ENCODE measurements around the gene HOXD13. TPM values are rescaled to one million over a fixed set of nuclear protein-coding genes. Genes with fewer than 3 reads are reported as not detected.

Gene HOXD13
- total and polyA plus RNA-seq, 2 donors (not counting 1 experiment from before 2014, with no cell fraction given) = not detected

GRCh38 chr2:176090862-176091261 is 1.7 kb upstream of the HOXD13 start:
- Histone ChIP-seq H3K27me3 (ENCODE audit: control insufficient read depth, insufficient read depth, low read length) (peaks cover 84% of the 10 kb centered on the region), H3K4me2 (ENCODE audit: extremely low read depth, insufficient read depth, low read length) (no peak overlapping the region), H4K20me1 (ENCODE audit: control insufficient read depth, extremely low read depth, insufficient read depth, low read length) (no peaks in the 10 kb centered on the region)

GRCh38 chr2:176091329-176092258 is 927 bp upstream of the HOXD13 start:
- H3K36me3 ChIP-seq (ENCODE audit: control insufficient read depth, insufficient read depth, low read length) = no peaks in the 10 kb centered on the region
- no peak overlapping the region for H2AFZ ChIP-seq (ENCODE audit: low read length)
- DNase-seq (ENCODE audit: low read depth in 2 of 2) = no peak
- no peaks in the 10 kb centered on the region for H3K9me3 ChIP-seq (ENCODE audit: control insufficient read depth, insufficient read depth, low read depth, low read length)
- no peaks in the 10 kb centered on the region for H3K79me2 ChIP-seq (ENCODE audit: control insufficient read depth, insufficient read depth, low read length)
- H3K9ac ChIP-seq (ENCODE audit: insufficient read depth, low read length) = no peak overlapping the region
- H3K27ac ChIP-seq (ENCODE audit: insufficient read depth, low read length) = no peak overlapping the region
- no peaks in the 10 kb centered on the region for H3K4me1 ChIP-seq (ENCODE audit: control insufficient read depth, extremely low read depth, insufficient read depth, low read length)
- no peak overlapping the region for H3K4me3 ChIP-seq (replicated peaks in 1 of 4; ENCODE audit: control extremely low read depth in 1 of 4, insufficient read depth in 1 of 4, low read depth in 3 of 4, low read length in 4 of 4)
- no peaks in the 10 kb centered on the region for H4K20me1 ChIP-seq (ENCODE audit: control insufficient read depth, extremely low read depth, insufficient read depth, low read length)
- H3K4me2 ChIP-seq (ENCODE audit: extremely low read depth, insufficient read depth, low read length) = no peak overlapping the region
- peaks cover 81% of the 10 kb centered on the region for H3K27me3 ChIP-seq (ENCODE audit: control insufficient read depth, insufficient read depth, low read length)
- no peak for TF ChIP-seq CTCF (conservative IDR thresholded peaks at IDR 0.05 in 1 of 2, IDR thresholded peaks at IDR 0.05 in 1 of 2; ENCODE audit: low read depth in 1 of 2, low read length in 2 of 2)
- TF ChIP-seq EZH2 (IDR thresholded peaks at IDR 0.05; ENCODE audit: low read length, missing control alignments) = peak; percentile 84

More at GRCh38 chr2:176090862-176091261, 1.7 kb upstream of the HOXD13 start:
- Histone ChIP-seq H3K9me3 (ENCODE audit: control insufficient read depth, insufficient read depth, low read depth, low read length) (no peaks in the 10 kb centered on the region), H3K4me3 (replicated peaks in 1 of 4; ENCODE audit: control extremely low read depth in 1 of 4, insufficient read depth in 1 of 4, low read depth in 3 of 4, low read length in 4 of 4) (no peak overlapping the region), H3K36me3 (ENCODE audit: control insufficient read depth, insufficient read depth, low read length) (no peaks in the 10 kb centered on the region), H3K9ac (ENCODE audit: insufficient read depth, low read length) (no peak overlapping the region), H2AFZ (ENCODE audit: low read length) (no peak overlapping the region), H3K27ac (ENCODE audit: insufficient read depth, low read length) (no peak overlapping the region), H3K79me2 (ENCODE audit: control insufficient read depth, insufficient read depth, low read length) (no peaks in the 10 kb centered on the region), H3K4me1 (ENCODE audit: control insufficient read depth, extremely low read depth, insufficient read depth, low read length) (no peaks in the 10 kb centered on the region)
- peak; percentile 19 for TF ChIP-seq EZH2 (IDR thresholded peaks at IDR 0.05; ENCODE audit: low read length, missing control alignments)
- no peak for TF ChIP-seq CTCF (conservative IDR thresholded peaks at IDR 0.05 in 1 of 2, IDR thresholded peaks at IDR 0.05 in 1 of 2; ENCODE audit: low read depth in 1 of 2, low read length in 2 of 2)
- no peak for DNase-seq (ENCODE audit: low read depth in 2 of 2)

- Histone ChIP-seq H3K79me2 (ENCODE audit: control insufficient read depth, insufficient read depth, low read length) (no peaks in the 10 kb centered on the region), H2AFZ (ENCODE audit: low read length) (no peak overlapping the region), H3K9me3 (ENCODE audit: control insufficient read depth, insufficient read depth, low read depth, low read length) (no peaks in the 10 kb centered on the region), H3K4me1 (ENCODE audit: control insufficient read depth, extremely low read depth, insufficient read depth, low read length) (no peaks in the 10 kb centered on the region), H3K27me3 (ENCODE audit: control insufficient read depth, insufficient read depth, low read length) (peaks cover 84% of the 10 kb centered on the region), H3K4me3 (replicated peaks in 1 of 4; ENCODE audit: control extremely low read depth in 1 of 4, insufficient read depth in 1 of 4, low read depth in 3 of 4, low read length in 4 of 4) (peak overlapping the region in 1 of 4 experiments; percentile 20), H4K20me1 (ENCODE audit: control insufficient read depth, extremely low read depth, insufficient read depth, low read length) (no peaks in the 10 kb centered on the region), H3K27ac (ENCODE audit: insufficient read depth, low read length) (no peak overlapping the region), H3K4me2 (ENCODE audit: extremely low read depth, insufficient read depth, low read length) (no peak overlapping the region), H3K9ac (ENCODE audit: insufficient read depth, low read length) (no peak overlapping the region), H3K36me3 (ENCODE audit: control insufficient read depth, insufficient read depth, low read length) (no peaks in the 10 kb centered on the region)
- TF ChIP-seq EZH2 (IDR thresholded peaks at IDR 0.05; ENCODE audit: low read length, missing control alignments) (peak; percentile 91), CTCF (conservative IDR thresholded peaks at IDR 0.05 in 1 of 2, IDR thresholded peaks at IDR 0.05 in 1 of 2; ENCODE audit: low read depth in 1 of 2, low read length in 2 of 2) (no peak)
- DNase-seq (ENCODE audit: low read depth in 2 of 2) = no peak
Observed at GRCh38 chr2:176093145-176093897, 800 bp downstream of the HOXD13 start.

Measured in fibroblast of lung (primary cell).